Stimulated activated CD4-positive, alpha-beta T cell treated with anti-CD3 and anti-CD28 coated beads, Interleukin-15, amount 100 ng/mL, for 48 hours (primary cell): ENCODE results near the gene DENND2A.
"Not testable (repeated sequence)": the region's sequence is repeated elsewhere in the genome, so short reads cannot be mapped to it uniquely, and the experiment has no call there.

Source experiments
- DNase-seq, 2 donors: peaks; one replicate each; pipeline ENCODE4 v3.0.0-alpha.2; 2020; ENCODE audit warnings: low read depth in 2 of 2

Gene DENND2A

GRCh38 chr7:140551355-140552239 lies 89.0 kb downstream of the DENND2A start:
- no peak for DNase-seq

GRCh38 chr7:140546947-140547346 lies 93.7 kb downstream of the DENND2A start:
- DNase-seq = no peak

- DNase-seq = no peak
Measured at GRCh38 chr7:140544388-140544826, 96.2 kb downstream of the DENND2A start.

GRCh38 chr7:140542228-140542603 lies 98.4 kb downstream of the DENND2A start:
- no peak for DNase-seq

- DNase-seq = no peak
Measured at GRCh38 chr7:140541513-140542227, 98.9 kb downstream of the DENND2A start.

- DNase-seq = no peak
Measured at GRCh38 chr7:140541176-140541512, 99.5 kb downstream of the DENND2A start.

- DNase-seq = no peak
Measured at GRCh38 chr7:140540136-140540777, 100.4 kb downstream of the DENND2A start.

GRCh38 chr7:140539461-140539860 lies 101.2 kb downstream of the DENND2A start:
- no peak for DNase-seq

GRCh38 chr7:140537750-140538482 lies 102.7 kb downstream of the DENND2A start:
- no peak for DNase-seq

GRCh38 chr7:140534743-140535142 lies 105.9 kb downstream of the DENND2A start:
- no peak for DNase-seq

- no peak for DNase-seq
Measured at GRCh38 chr7:140533394-140533872, 107.2 kb downstream of the DENND2A start.

- not testable (repeated sequence) for DNase-seq
Measured at GRCh38 chr7:140529428-140529827, 111.2 kb downstream of the DENND2A start.

GRCh38 chr7:140526787-140527664 lies 113.6 kb downstream of the DENND2A start:
- no peak for DNase-seq

- DNase-seq = no peak
Measured at GRCh38 chr7:140526214-140526613, 114.4 kb downstream of the DENND2A start.

GRCh38 chr7:140525743-140526142 lies 114.9 kb downstream of the DENND2A start:
- DNase-seq = peak; percentile 12 to 25

GRCh38 chr7:140521421-140521820 lies 119.2 kb downstream of the DENND2A start:
- no peak for DNase-seq

GRCh38 chr7:140519007-140519399 lies 121.6 kb downstream of the DENND2A start:
- DNase-seq = no peak

- no peak for DNase-seq
Measured at GRCh38 chr7:140518370-140519006, 122.1 kb downstream of the DENND2A start.

GRCh38 chr7:140517546-140518369 lies 122.9 kb downstream of the DENND2A start:
- DNase-seq = peak; percentile 47 to 66
